Measurements from ENCODE around the gene RNF217. TPM values are rescaled to one million over a fixed set of nuclear protein-coding genes. Genes with fewer than 3 reads are reported as not detected.
"Not testable (repeated sequence)": the region's sequence is repeated elsewhere in the genome, so short reads cannot be mapped to it uniquely, and the experiment has no call there.

The RNF217 gene
- total RNA-seq, 6 donors from 2014 or later = 14.6 to 55.5 (median 31.9) TPM

DNA sequence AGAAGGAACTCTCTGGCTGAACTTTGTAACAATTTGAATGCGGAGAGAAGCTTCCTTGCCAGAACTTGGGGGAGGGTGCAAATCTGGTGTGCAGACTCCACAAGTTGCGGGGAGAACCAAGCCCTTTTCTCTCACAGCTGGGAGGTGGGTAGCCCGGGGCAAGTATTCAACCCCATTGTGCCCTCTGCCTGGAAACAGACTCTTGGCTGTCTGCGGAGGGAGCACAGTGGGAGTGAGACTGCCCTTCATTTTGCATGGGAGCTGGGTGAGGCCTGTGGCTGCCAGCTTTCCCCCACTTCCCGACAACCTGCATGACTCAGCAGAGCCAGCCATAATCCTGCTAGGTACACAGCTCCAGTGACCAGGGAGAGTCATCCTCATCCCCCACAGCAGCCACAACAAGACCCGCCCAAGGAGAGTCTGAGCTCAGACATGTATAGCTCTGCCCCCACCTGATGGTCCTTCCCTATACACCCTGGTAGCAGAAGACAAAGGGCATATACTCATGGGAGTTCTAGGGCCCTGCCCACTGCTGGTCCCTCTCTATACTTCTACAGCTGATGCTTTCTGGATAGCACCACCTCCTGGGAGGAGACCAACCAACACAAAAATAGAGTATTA, 161.9 kb downstream of the RNF217 start:
- no peaks in the 10 kb centered on the region for H3K9me3 ChIP-seq
- H3K27ac ChIP-seq = no peak overlapping the region
- WGBS, 2 donors = 94 to 96% methylated on average over 3 to 6 of the region's 6 CpGs
- no peaks in the 10 kb centered on the region for H3K4me1 ChIP-seq
- ATAC-seq (ENCODE audit: low FRiP score in 2 of 2) = no peak
- no peaks in the 10 kb centered on the region for H3K36me3 ChIP-seq
- no peak for DNase-seq
- H3K27me3 ChIP-seq = no peaks in the 10 kb centered on the region
- TF ChIP-seq, protein P1, sequence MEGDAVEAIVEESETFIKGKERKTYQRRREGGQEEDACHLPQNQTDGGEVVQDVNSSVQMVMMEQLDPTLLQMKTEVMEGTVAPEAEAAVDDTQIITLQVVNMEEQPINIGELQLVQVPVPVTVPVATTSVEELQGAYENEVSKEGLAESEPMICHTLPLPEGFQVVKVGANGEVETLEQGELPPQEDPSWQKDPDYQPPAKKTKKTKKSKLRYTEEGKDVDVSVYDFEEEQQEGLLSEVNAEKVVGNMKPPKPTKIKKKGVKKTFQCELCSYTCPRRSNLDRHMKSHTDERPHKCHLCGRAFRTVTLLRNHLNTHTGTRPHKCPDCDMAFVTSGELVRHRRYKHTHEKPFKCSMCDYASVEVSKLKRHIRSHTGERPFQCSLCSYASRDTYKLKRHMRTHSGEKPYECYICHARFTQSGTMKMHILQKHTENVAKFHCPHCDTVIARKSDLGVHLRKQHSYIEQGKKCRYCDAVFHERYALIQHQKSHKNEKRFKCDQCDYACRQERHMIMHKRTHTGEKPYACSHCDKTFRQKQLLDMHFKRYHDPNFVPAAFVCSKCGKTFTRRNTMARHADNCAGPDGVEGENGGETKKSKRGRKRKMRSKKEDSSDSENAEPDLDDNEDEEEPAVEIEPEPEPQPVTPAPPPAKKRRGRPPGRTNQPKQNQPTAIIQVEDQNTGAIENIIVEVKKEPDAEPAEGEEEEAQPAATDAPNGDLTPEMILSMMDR (IDR thresholded peaks at IDR 0.05) = no peak
- TF ChIP-seq EP300 (IDR thresholded peaks at IDR 0.05) (no peak), POLR2AphosphoS5 (IDR thresholded peaks at IDR 0.05) (no peak), POLR2A (IDR thresholded peaks at IDR 0.05) (no peak)
- H3K4me3 ChIP-seq = no peak overlapping the region

DNA sequence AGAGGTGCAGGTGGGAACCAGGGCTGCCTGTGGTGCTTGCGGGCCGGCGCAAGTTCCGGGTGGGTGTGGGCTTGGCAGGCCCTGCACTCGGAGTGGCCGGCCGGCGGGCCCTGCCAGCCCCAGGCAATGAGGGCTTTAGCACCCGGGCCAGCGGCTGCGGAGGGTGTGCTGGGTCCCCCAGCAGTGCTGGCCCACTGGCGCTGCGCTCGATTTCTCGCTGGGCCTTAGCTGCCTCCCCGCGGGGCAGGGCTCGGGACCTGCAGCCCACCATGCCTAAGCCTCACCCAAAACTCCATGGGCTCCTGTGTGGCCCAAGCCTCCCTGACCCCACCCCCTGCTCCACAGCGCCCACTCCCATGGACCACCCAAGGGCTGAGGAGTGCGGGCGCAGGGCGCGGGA, 163.6 kb downstream of the RNF217 start:
- not testable (repeated sequence) for ATAC-seq (ENCODE audit: low FRiP score in 2 of 2); H3K4me3 ChIP-seq; H3K4me1 ChIP-seq; H3K27ac ChIP-seq; H3K9me3 ChIP-seq; H3K36me3 ChIP-seq; H3K27me3 ChIP-seq
- 95 to 100% methylated on average over 3 to 22 of the region's 23 CpGs for WGBS, 2 donors
- peak in 1 of 2 donors; percentile 77 for DNase-seq

DNA sequence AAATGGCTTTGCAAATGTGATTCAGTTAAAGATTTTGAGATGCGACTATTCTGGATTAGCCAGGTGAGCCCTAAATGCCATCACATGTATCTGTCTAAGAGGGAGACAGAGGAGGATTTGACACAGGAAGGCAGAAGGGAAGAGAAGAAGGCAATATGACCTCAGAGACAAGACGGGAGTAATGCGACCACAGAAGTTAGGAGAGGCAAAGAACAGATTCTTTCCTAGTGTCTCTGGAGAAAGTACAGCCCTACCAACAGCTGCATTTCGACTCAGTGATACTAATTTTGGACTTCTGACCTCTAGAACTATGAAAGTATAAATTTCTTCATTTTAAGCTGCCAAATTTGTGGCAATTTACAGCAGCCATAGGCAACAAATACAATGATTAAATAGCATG, 167.1 kb downstream of the RNF217 start:
- H3K4me1 ChIP-seq = no peaks in the 10 kb centered on the region
- TF ChIP-seq POLR2A (IDR thresholded peaks at IDR 0.05) (no peak), EP300 (IDR thresholded peaks at IDR 0.05) (no peak), POLR2AphosphoS5 (IDR thresholded peaks at IDR 0.05) (no peak)
- TF ChIP-seq, protein P1 (IDR thresholded peaks at IDR 0.05) = no peak
- H3K9me3 ChIP-seq = no peaks in the 10 kb centered on the region
- no peak overlapping the region for H3K4me3 ChIP-seq
- DNase-seq = no peak
- no peak for ATAC-seq (ENCODE audit: low FRiP score in 2 of 2)
- no peak overlapping the region for H3K27ac ChIP-seq
- no peaks in the 10 kb centered on the region for H3K36me3 ChIP-seq
- H3K27me3 ChIP-seq = no peaks in the 10 kb centered on the region
- 70 to 74% methylated on average over 4 of the region's 4 CpGs for WGBS, 2 donors

DNA sequence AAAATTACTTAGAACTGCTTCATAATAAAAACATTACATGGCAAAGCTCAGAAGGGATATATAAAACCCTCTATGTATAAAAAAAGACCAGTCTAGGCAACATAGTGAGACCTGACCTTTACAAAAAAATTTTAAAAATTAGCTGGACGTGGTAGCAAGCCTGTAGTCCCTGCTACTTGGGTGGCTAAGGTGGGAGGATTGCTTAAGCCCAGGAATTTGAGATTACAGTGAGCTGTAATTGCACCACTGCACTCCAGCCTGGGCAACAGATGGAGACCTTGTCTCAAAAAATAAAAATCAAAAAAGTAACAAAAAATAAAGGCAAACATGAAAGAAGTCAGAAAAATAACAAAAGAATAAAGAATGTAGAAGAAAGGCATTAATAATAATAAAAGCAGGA, 169.8 kb downstream of the RNF217 start:
- Histone ChIP-seq H3K36me3 (no peaks in the 10 kb centered on the region), H3K27me3 (no peaks in the 10 kb centered on the region), H3K4me3 (no peak overlapping the region), H3K4me1 (no peaks in the 10 kb centered on the region), H3K27ac (no peak overlapping the region), H3K9me3 (no peaks in the 10 kb centered on the region)
- no peak for ATAC-seq (ENCODE audit: low FRiP score in 2 of 2)
- WGBS, 2 donors = 61 to 67% methylated on average over 1 of the region's 1 CpG
- no peak for TF ChIP-seq POLR2A (IDR thresholded peaks at IDR 0.05)
- TF ChIP-seq, protein P1 (IDR thresholded peaks at IDR 0.05) = no peak
- no peak for DNase-seq

DNA sequence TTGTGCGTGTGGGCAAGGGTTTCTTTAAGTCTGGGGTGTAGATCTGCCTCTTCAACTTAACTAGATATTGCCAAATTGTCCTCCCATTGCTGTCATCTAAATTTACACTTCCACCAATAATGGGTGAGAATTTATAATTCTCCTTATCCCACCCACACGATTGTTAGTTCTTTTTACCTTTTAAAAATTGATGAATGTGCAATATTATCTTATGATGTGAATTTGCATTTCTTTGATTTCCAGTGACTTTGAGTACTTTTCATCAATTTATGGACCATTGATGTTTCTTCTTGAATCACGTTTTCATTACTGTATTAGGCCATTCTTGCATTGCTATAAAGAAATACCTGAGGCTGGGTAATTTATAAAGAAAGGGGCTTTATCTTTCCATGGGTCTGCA, 174.1 kb downstream of the RNF217 start:
- H3K4me1 ChIP-seq = no peaks in the 10 kb centered on the region
- ATAC-seq (ENCODE audit: low FRiP score in 2 of 2) = no peak
- no peaks in the 10 kb centered on the region for H3K27me3 ChIP-seq
- H3K9me3 ChIP-seq = no peaks in the 10 kb centered on the region
- H3K27ac ChIP-seq = no peak overlapping the region
- TF ChIP-seq, protein P1 (IDR thresholded peaks at IDR 0.05) = no peak
- H3K4me3 ChIP-seq = no peak overlapping the region
- no peaks in the 10 kb centered on the region for H3K36me3 ChIP-seq
- no peak for DNase-seq
- WGBS, 2 donors = 84 to 87% methylated on average over 3 of the region's 3 CpGs
